ENCODE results near the gene LRP4.

Gene LRP4

DNA sequence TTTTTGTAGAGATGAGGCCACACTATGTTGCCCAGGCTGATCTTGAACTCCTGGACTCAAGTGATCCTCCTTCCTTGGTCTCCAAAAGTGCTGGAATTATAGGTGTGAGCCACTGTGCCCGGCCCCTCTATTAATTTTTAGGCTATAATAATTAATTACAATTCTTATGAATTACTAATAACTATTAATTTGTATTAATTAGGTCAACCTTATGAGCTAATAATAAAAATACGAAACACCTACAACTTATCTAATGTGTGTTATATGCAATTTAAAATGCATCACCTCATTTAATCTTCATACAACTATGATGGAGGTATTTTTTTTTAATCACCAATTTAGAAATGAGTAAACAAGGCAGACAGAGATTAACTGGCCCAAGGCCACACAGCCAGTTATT, 26.2 kb downstream of the LRP4 start:
- TF ChIP-seq, protein P1, sequence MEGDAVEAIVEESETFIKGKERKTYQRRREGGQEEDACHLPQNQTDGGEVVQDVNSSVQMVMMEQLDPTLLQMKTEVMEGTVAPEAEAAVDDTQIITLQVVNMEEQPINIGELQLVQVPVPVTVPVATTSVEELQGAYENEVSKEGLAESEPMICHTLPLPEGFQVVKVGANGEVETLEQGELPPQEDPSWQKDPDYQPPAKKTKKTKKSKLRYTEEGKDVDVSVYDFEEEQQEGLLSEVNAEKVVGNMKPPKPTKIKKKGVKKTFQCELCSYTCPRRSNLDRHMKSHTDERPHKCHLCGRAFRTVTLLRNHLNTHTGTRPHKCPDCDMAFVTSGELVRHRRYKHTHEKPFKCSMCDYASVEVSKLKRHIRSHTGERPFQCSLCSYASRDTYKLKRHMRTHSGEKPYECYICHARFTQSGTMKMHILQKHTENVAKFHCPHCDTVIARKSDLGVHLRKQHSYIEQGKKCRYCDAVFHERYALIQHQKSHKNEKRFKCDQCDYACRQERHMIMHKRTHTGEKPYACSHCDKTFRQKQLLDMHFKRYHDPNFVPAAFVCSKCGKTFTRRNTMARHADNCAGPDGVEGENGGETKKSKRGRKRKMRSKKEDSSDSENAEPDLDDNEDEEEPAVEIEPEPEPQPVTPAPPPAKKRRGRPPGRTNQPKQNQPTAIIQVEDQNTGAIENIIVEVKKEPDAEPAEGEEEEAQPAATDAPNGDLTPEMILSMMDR (IDR thresholded peaks at IDR 0.05; ENCODE audit: insufficient read depth, low read length): no peak
- no peak for TF ChIP-seq GABPA (IDR thresholded peaks at IDR 0.05; ENCODE audit: low read depth)
- TF ChIP-seq, protein P2, sequence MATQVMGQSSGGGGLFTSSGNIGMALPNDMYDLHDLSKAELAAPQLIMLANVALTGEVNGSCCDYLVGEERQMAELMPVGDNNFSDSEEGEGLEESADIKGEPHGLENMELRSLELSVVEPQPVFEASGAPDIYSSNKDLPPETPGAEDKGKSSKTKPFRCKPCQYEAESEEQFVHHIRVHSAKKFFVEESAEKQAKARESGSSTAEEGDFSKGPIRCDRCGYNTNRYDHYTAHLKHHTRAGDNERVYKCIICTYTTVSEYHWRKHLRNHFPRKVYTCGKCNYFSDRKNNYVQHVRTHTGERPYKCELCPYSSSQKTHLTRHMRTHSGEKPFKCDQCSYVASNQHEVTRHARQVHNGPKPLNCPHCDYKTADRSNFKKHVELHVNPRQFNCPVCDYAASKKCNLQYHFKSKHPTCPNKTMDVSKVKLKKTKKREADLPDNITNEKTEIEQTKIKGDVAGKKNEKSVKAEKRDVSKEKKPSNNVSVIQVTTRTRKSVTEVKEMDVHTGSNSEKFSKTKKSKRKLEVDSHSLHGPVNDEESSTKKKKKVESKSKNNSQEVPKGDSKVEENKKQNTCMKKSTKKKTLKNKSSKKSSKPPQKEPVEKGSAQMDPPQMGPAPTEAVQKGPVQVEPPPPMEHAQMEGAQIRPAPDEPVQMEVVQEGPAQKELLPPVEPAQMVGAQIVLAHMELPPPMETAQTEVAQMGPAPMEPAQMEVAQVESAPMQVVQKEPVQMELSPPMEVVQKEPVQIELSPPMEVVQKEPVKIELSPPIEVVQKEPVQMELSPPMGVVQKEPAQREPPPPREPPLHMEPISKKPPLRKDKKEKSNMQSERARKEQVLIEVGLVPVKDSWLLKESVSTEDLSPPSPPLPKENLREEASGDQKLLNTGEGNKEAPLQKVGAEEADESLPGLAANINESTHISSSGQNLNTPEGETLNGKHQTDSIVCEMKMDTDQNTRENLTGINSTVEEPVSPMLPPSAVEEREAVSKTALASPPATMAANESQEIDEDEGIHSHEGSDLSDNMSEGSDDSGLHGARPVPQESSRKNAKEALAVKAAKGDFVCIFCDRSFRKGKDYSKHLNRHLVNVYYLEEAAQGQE (IDR thresholded peaks at IDR 0.05; ENCODE audit: insufficient replicate concordance, low read depth): no peak
- no peak overlapping the region for H3K27ac ChIP-seq (replicated peaks)
- H3K27me3 ChIP-seq (ENCODE audit: insufficient read depth, poor library complexity, severe bottlenecking): no peaks in the 10 kb centered on the region
- no peak for DNase-seq (ENCODE audit: low read depth in 1 of 2, low spot score in 1 of 2)
- no peak overlapping the region for H3K4me3 ChIP-seq (replicated peaks; ENCODE audit: insufficient read depth, low read length)

DNA sequence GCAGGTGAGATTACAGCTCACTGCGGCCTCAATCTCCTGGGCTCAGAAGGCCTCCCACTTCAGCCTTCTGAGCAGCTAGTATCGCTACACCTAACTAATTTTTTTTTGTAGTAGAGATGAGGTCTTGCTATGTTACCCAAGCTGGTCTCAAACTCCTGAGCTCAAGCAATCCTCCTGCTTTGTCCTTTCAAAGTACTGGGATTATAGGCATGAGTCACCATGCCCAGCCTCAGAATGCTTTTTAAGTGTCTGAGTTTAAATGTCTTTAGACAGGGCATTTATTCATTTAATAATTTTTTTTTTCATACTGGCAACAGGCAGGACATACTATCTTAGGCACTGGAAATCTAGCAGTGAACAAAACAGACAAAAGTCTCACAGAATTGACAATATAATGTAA, 27.7 kb downstream of the LRP4 start:
- DNase-seq (ENCODE audit: low read depth in 1 of 2, low spot score in 1 of 2): no peak
- Histone ChIP-seq H3K27ac (replicated peaks) (no peak overlapping the region), H3K27me3 (ENCODE audit: insufficient read depth, poor library complexity, severe bottlenecking) (no peaks in the 10 kb centered on the region), H3K4me3 (replicated peaks; ENCODE audit: insufficient read depth, low read length) (no peak overlapping the region)
- TF ChIP-seq GABPA (IDR thresholded peaks at IDR 0.05; ENCODE audit: low read depth) (no peak), SPI1 (IDR thresholded peaks at IDR 0.05; ENCODE audit: borderline replicate concordance, low read depth) (no peak), POLR2AphosphoS5 (IDR thresholded peaks at IDR 0.05; ENCODE audit: low read depth) (no peak)
- TF ChIP-seq, protein P1 (IDR thresholded peaks at IDR 0.05; ENCODE audit: insufficient read depth, low read length): no peak
- TF ChIP-seq, protein P2 (IDR thresholded peaks at IDR 0.05; ENCODE audit: insufficient replicate concordance, low read depth): no peak

DNA sequence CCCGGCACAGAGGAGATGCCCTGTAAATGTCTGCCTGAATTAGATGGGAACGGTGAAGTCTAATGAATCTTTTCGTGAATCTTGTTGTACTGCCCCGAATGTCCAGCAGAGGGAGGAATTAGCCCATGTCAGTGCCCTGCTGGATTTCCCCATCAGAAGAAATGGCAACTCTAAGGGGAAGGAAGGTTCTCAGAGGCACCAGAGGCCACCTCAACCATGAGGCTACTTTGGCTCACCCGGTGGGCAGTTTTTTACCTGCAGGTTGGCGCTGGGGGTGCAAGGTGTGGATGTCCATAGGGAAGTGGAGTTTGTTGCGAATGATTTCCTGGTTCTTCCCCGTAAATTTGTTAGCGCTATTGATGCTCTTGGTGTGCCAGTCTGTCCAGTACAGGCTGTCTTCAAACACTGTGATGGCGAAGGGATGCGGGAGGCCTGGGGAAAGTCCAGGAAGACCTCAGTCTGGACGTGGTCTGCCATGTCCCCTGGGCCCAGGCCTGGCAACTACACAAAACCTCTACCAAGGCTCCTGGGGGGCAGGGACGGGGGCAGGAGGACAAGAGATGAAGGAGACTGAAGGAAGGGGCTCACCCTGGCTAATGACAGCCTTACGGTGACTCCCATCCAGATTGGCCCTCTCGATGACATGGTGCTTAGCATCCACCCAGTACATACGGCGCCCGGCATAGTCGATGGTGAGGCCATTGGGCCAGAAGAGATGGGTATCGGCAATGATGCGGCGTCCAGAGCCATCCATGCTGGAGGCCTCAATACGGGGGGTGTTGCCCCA, 28.5 kb downstream of the LRP4 start:
- Histone ChIP-seq H3K27me3 (ENCODE audit: insufficient read depth, poor library complexity, severe bottlenecking) (no peaks in the 10 kb centered on the region), H3K27ac (replicated peaks) (no peak overlapping the region), H3K4me3 (replicated peaks; ENCODE audit: insufficient read depth, low read length) (no peak overlapping the region)
- no peak for TF ChIP-seq SPI1 (IDR thresholded peaks at IDR 0.05; ENCODE audit: borderline replicate concordance, low read depth)
- TF ChIP-seq, protein P1 (IDR thresholded peaks at IDR 0.05; ENCODE audit: insufficient read depth, low read length): peak; percentile 74
- DNase-seq (ENCODE audit: low read depth in 1 of 2, low spot score in 1 of 2): peak; percentile 16 to 78

DNA sequence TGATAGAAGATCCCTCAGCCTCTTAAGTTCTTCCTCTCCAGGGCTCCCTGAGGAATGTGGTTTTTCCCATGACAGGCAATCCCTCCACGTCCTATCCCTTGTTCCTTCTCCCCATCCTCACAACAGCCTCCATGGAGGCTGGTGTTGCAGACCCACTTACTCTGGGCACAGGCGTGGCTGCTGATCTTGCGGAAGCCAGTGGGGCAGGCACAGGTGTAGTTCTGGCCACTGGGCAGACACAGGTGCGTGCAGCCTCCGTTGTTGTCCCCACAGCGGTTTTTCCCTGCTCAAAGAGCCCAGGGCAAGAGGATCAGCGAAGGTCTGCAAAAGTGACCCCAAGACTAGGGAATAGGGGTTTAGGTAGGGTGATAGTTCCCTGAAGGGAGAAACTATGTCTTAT, 29.1 kb downstream of the LRP4 start:
- Histone ChIP-seq H3K27ac (replicated peaks) (no peak overlapping the region), H3K27me3 (ENCODE audit: insufficient read depth, poor library complexity, severe bottlenecking) (no peaks in the 10 kb centered on the region), H3K4me3 (replicated peaks; ENCODE audit: insufficient read depth, low read length) (no peak overlapping the region)
- TF ChIP-seq, protein P1 (IDR thresholded peaks at IDR 0.05; ENCODE audit: insufficient read depth, low read length): no peak
- TF ChIP-seq, protein P2 (IDR thresholded peaks at IDR 0.05; ENCODE audit: insufficient replicate concordance, low read depth): no peak
- TF ChIP-seq POLR2AphosphoS5 (IDR thresholded peaks at IDR 0.05; ENCODE audit: low read depth): no peak
- no peak for TF ChIP-seq SPI1 (IDR thresholded peaks at IDR 0.05; ENCODE audit: borderline replicate concordance, low read depth)
- TF ChIP-seq GABPA (IDR thresholded peaks at IDR 0.05; ENCODE audit: low read depth): no peak
- no peak for DNase-seq (ENCODE audit: low read depth in 1 of 2, low spot score in 1 of 2)
